WTC11 (cell line): ENCODE results near the gene ELOVL1.

Experiments used
- AFF4 ChIP-seq: sonication (generic); formaldehyde crosslinking; IDR thresholded peaks from 2 replicates; pipeline ENCODE4 v1.8.1; 2023; ENCODE audit warnings: mild to moderate bottlenecking, missing genetic modification reagents, borderline replicate concordance
- CTCF ChIP-seq: fragments of 200-600 bp; IDR thresholded peaks from 2 replicates; pipeline ENCODE4 v1.8.0; 2022; ENCODE audit warnings: antibody characterized with exemption
- ELF4 ChIP-seq: sonication (generic); formaldehyde crosslinking; IDR thresholded peaks from 2 replicates; pipeline ENCODE4 v1.8.1; 2022; ENCODE audit warnings: low read depth, mild to moderate bottlenecking, moderate library complexity, missing genetic modification reagents
- FOXJ3 ChIP-seq: sonication (generic); formaldehyde crosslinking; IDR thresholded peaks from 2 replicates; pipeline ENCODE4 v1.9.0; 2021; ENCODE audit warnings: missing genetic modification reagents, mild to moderate bottlenecking, borderline replicate concordance
- GABPB1 ChIP-seq: sonication (generic); formaldehyde crosslinking; IDR thresholded peaks from 2 replicates; pipeline ENCODE4 v1.8.1; 2023; ENCODE audit warnings: mild to moderate bottlenecking, missing genetic modification reagents
- JAZF1 ChIP-seq: fragments of 250-450 bp; sonication (Bioruptor Pico); IDR thresholded peaks from 2 replicates; pipeline ENCODE4 v1.9.0; 2021; ENCODE audit warnings: moderate library complexity, mild to moderate bottlenecking, inconsistent platforms
- MAX ChIP-seq: sonication (generic); formaldehyde crosslinking; IDR thresholded peaks from 2 replicates; pipeline ENCODE4 v1.8.0; 2022; ENCODE audit warnings: mild to moderate bottlenecking, missing genetic modification reagents
- NR1H2 ChIP-seq: sonication (generic); formaldehyde crosslinking; IDR thresholded peaks from 2 replicates; pipeline ENCODE4 v1.9.0; 2021; ENCODE audit warnings: mild to moderate bottlenecking, moderate library complexity, missing genetic modification reagents
- PRDM15 ChIP-seq: sonication (generic); formaldehyde crosslinking; IDR thresholded peaks from 2 replicates; pipeline ENCODE4 v1.8.0; 2022; ENCODE audit warnings: missing genetic modification reagents
- SP1 ChIP-seq: sonication (generic); formaldehyde crosslinking; conservative IDR thresholded peaks from 2 replicates; pipeline ENCODE4 v1.8.1; 2022; ENCODE audit warnings: missing genetic modification reagents
- ZNF138 ChIP-seq: sonication (generic); formaldehyde crosslinking; conservative IDR thresholded peaks from 2 replicates; pipeline ENCODE4 v1.8.1; 2022; ENCODE audit warnings: mild to moderate bottlenecking, moderate library complexity, missing genetic modification reagents
- ZNF232 ChIP-seq: sonication (generic); formaldehyde crosslinking; IDR thresholded peaks from 2 replicates; pipeline ENCODE4 v1.8.0; 2022; ENCODE audit warnings: mild to moderate bottlenecking, missing genetic modification reagents
- ZNF423 ChIP-seq: fragments of 250-450 bp; sonication (Bioruptor Pico); IDR thresholded peaks from 2 replicates; pipeline ENCODE4 v2.1.2; 2022; ENCODE audit warnings: mild to moderate bottlenecking, moderate library complexity

GRCh38 chr1:43382027-43382779, 14.4 kb upstream of the ELOVL1 start:
- TF ChIP-seq GABPB1 (CRISPR knock-in tag): no peak
- no peak for TF ChIP-seq CTCF
- TF ChIP-seq ZNF138 (CRISPR knock-in tag): no peak
- no peak for TF ChIP-seq PRDM15 (CRISPR knock-in tag)
- TF ChIP-seq FOXJ3 (CRISPR knock-in tag): no peak
- no peak for TF ChIP-seq ZNF232 (CRISPR knock-in tag)
- no peak for TF ChIP-seq JAZF1
- TF ChIP-seq SP1 (CRISPR knock-in tag): no peak
- no peak for TF ChIP-seq AFF4 (CRISPR knock-in tag)
- no peak for TF ChIP-seq MAX
- TF ChIP-seq NR1H2 (CRISPR knock-in tag): no peak
- TF ChIP-seq ZNF423 (CRISPR knock-in tag): no peak
- TF ChIP-seq ELF4 (CRISPR knock-in tag): no peak
